Brain microvascular endothelial cell (primary cell): ENCODE results near the gene CEP85L.

Experiments
- DNase-seq: peaks from one replicate; pipeline ENCODE4 v3.0.0-alpha.2; 2020
- H3K27ac ChIP-seq: fragments of 250-450 bp; sonication (Bioruptor Pico); 2 replicates; pipeline ENCODE4 v1.5.1; 2020; ENCODE audit warnings: mild to moderate bottlenecking, moderate library complexity
- H3K27me3 ChIP-seq: fragments of 250-450 bp; sonication (Bioruptor Pico); replicated peaks from 2 replicates; pipeline ENCODE4 v1.5.1; 2020; ENCODE audit warnings: mild to moderate bottlenecking
- H3K36me3 ChIP-seq: fragments of 250-450 bp; sonication (Bioruptor Pico); replicated peaks from 2 replicates; pipeline ENCODE4 v1.5.1; 2020; ENCODE audit warnings: mild to moderate bottlenecking
- H3K4me3 ChIP-seq: 2 replicates; pipeline ENCODE4 v1.5.1; 2011; ENCODE audit warnings: low read depth, mild to moderate bottlenecking, control low read depth, low read length, moderate library complexity
- CTCF ChIP-seq: IDR thresholded peaks from 2 replicates; pipeline ENCODE4 v1.5.1; 2011; ENCODE audit warnings: low read depth, mild to moderate bottlenecking, moderate library complexity, low read length, control low read depth, inconsistent platforms; ENCODE audit errors: missing control alignments
- in situ Hi-C: cut with HindIII; loops from 2 replicates; pipeline ENCODE4 v1.10.0; 2017; ENCODE audit warnings: low sequenced_read_pairs, low pct_ligation_motif_present

The CEP85L gene

GRCh38 chr6:118630067-118630466 lies 21.3 kb downstream of the CEP85L start:
- TF ChIP-seq CTCF, result no peak
- Histone ChIP-seq H3K36me3 (no peaks in the 10 kb centered on the region), H3K27ac (no peak overlapping the region), H3K4me3 (no peak overlapping the region), H3K27me3 (no peaks in the 10 kb centered on the region)
- in situ Hi-C loops, result no loop called here
- no peak for DNase-seq

GRCh38 chr6:118627724-118628123 lies 23.7 kb downstream of the CEP85L start:
- Histone ChIP-seq H3K27me3 (no peaks in the 10 kb centered on the region), H3K4me3 (no peak overlapping the region), H3K27ac (no peak overlapping the region), H3K36me3 (no peaks in the 10 kb centered on the region)
- in situ Hi-C loops, result no loop called here
- TF ChIP-seq CTCF, result no peak
- no peak for DNase-seq

GRCh38 chr6:118625833-118626232 lies 25.6 kb downstream of the CEP85L start:
- no peaks in the 10 kb centered on the region for H3K27me3 ChIP-seq
- H3K4me3 ChIP-seq, result no peak overlapping the region
- no peak for DNase-seq
- in situ Hi-C loops, result no loop called here
- no peak for TF ChIP-seq CTCF
- no peak overlapping the region for H3K27ac ChIP-seq
- no peaks in the 10 kb centered on the region for H3K36me3 ChIP-seq

- Histone ChIP-seq H3K4me3 (no peak overlapping the region), H3K36me3 (no peaks in the 10 kb centered on the region), H3K27ac (no peak overlapping the region), H3K27me3 (no peaks in the 10 kb centered on the region)
- in situ Hi-C loops, result no loop called here
- no peak for DNase-seq
- TF ChIP-seq CTCF, result no peak
These were observed 29.5 kb downstream of the CEP85L start for GRCh38 chr6:118621799-118622470.

GRCh38 chr6:118620202-118620601 lies 31.2 kb downstream of the CEP85L start:
- no peaks in the 10 kb centered on the region for H3K27me3 ChIP-seq
- no peaks in the 10 kb centered on the region for H3K36me3 ChIP-seq
- no peak overlapping the region for H3K4me3 ChIP-seq
- in situ Hi-C loops, result no loop called here
- DNase-seq, result no peak
- no peak for TF ChIP-seq CTCF
- H3K27ac ChIP-seq, result no peak overlapping the region
